Kidney (tissue), 14 donors: ENCODE data around the gene GALNT18. TPM values are rescaled to one million over a fixed set of nuclear protein-coding genes. Genes with fewer than 3 reads are reported as not detected.

Source experiments
- DNase-seq, 5 donors: peaks; one replicate each; pipeline ENCODE4 v3.0.0-alpha.2; 2013 to 2020
- FAIRE-seq: peaks from 2 replicates; lab custom pipeline; 2012; peaks lifted over from hg19 to GRCh38; lab: Jason Lieb, UNC
- H3K27ac ChIP-seq, 2 donors: one replicate each; pipeline ENCODE4 v1.7.0; 2013; ENCODE audit warnings: low read depth in 2 of 2, low read length in 2 of 2, inconsistent platforms in 1 of 2
- H3K27me3 ChIP-seq: one replicate; pipeline ENCODE4 v1.7.1; 2013; ENCODE audit warnings: low read length, inconsistent platforms; ENCODE audit not compliant: control insufficient read depth, insufficient read depth
- H3K36me3 ChIP-seq, 3 donors: one replicate each; pipeline versions ENCODE4 v1.7.0 to v1.7.1; 2013; ENCODE audit warnings: low read length in 3 of 3, control low read depth in 1 of 3, inconsistent platforms in 1 of 3; ENCODE audit not compliant: insufficient read depth in 3 of 3, control insufficient read depth in 2 of 3
- H3K4me1 ChIP-seq, 3 donors: one replicate each; pipeline versions ENCODE4 v1.7.0 to v1.7.1; 2013; ENCODE audit warnings: low read length in 3 of 3, inconsistent platforms in 1 of 3, low read depth in 1 of 3; ENCODE audit not compliant: control insufficient read depth in 2 of 3, insufficient read depth in 2 of 3
- H3K4me3 ChIP-seq, 3 donors: one replicate each; pipeline versions ENCODE4 v1.7.0 to v1.8.1; 2013; ENCODE audit warnings: low read length in 3 of 3, control low read depth in 1 of 3, inconsistent platforms in 1 of 3
- H3K9ac ChIP-seq, 3 donors: one replicate each; pipeline versions ENCODE4 v1.7.0 to v1.7.1; 2013; ENCODE audit warnings: low read length in 3 of 3, control low read depth in 1 of 3, inconsistent platforms in 1 of 3
- H3K9me3 ChIP-seq, 3 donors: one replicate each; pipeline versions ENCODE4 v1.7.0 to v1.7.1; 2013; ENCODE audit warnings: low read length in 3 of 3, control low read depth in 1 of 3, inconsistent platforms in 1 of 3; ENCODE audit not compliant: control insufficient read depth in 2 of 3, insufficient read depth in 1 of 3
- CTCF ChIP-seq: IDR thresholded peaks from 3 replicates; pipeline ENCODE4 v1.5.1; 2012; ENCODE audit warnings: mild to moderate bottlenecking, moderate library complexity, borderline replicate concordance; ENCODE audit not compliant: insufficient read depth; ENCODE audit errors: extremely low read depth
- intact Hi-C: fragments of 100-400 bp; cut with DNase I; formaldehyde crosslinking; loops from one replicate; pipeline ENCODE4 v1.11.1; 2022
- polyA plus RNA-seq: library from polyadenylated mRNA; stranded (reverse); fragments of 350-450 nt; fragmentation: Illumina TruSeq; extraction: RNeasy Lipid Tissue Mini Kit (QIAGEN cat#74804); gene quantifications from one replicate; pipeline ENCODE4 v1.2.3, GENCODE V29; 2014; ENCODE audit warnings: low read depth, low replicate concordance; ENCODE audit not compliant: insufficient read depth
- total RNA-seq: library from RNA; stranded (reverse); fragmentation: NEBNext Ultra II Directional; extraction: Animal tissue kit (Norgen Biotek cat#: 25700); gene quantifications from one replicate; pipeline ENCODE4 v1.2.1, GENCODE V29; 2021
- donor health status: control.
- donor health status: control.
- donor health status: control.
- donor health status: control.
- donor health status: control.
- donor health status: DM: yes; HTN: yes; CAD: no.
- donor health status: Normal renal cell carcinoma (clear cell type).

GALNT18 gene
- total and polyA plus RNA-seq, 2 donors from 2014 or later, result 27.2 to 42.1 TPM

- Histone ChIP-seq H3K9ac (no peak overlapping the region), H3K9me3 (no peaks in the 10 kb centered on the region), H3K4me3 (no peak overlapping the region), H3K36me3 (peaks cover 0 to 3% (median 0%) of the 10 kb centered on the region in 3 donors), H3K4me1 (peaks cover 0 to 52% (median 23%) of the 10 kb centered on the region in 3 donors), H3K27me3 (no peaks in the 10 kb centered on the region), H3K27ac (no peak overlapping the region)
- TF ChIP-seq CTCF, result no peak
- no peak for FAIRE-seq
- intact Hi-C loops, result no loop called here
- DNase-seq, result no peak
Observed at GRCh38 chr11:11441516-11441915, 180.3 kb downstream of the GALNT18 start.

- no peak overlapping the region for H3K4me3 ChIP-seq
- TF ChIP-seq CTCF, result no peak
- H3K27ac ChIP-seq, result no peak overlapping the region
- no peaks in the 10 kb centered on the region for H3K27me3 ChIP-seq
- FAIRE-seq (no peak), DNase-seq (no peak)
- no peaks in the 10 kb centered on the region for H3K9me3 ChIP-seq
- peaks cover 0 to 52% (median 26%) of the 10 kb centered on the region in 3 donors for H3K4me1 ChIP-seq
- no peak overlapping the region for H3K9ac ChIP-seq
- intact Hi-C loops, result no loop called here
- H3K36me3 ChIP-seq, result peaks cover 0 to 3% (median 0%) of the 10 kb centered on the region in 3 donors
Observed at GRCh38 chr11:11441091-11441490, 180.7 kb downstream of the GALNT18 start.

GRCh38 chr11:11440144-11440543 lies 181.7 kb downstream of the GALNT18 start:
- Histone ChIP-seq H3K27ac (no peak overlapping the region), H3K4me1 (peaks cover 0 to 51% (median 26%) of the 10 kb centered on the region in 3 donors), H3K36me3 (peaks cover 0 to 3% (median 0%) of the 10 kb centered on the region in 3 donors), H3K27me3 (no peaks in the 10 kb centered on the region), H3K9ac (no peak overlapping the region), H3K9me3 (no peaks in the 10 kb centered on the region), H3K4me3 (no peak overlapping the region)
- DNase-seq (no peak), FAIRE-seq (no peak)
- TF ChIP-seq CTCF, result no peak
- intact Hi-C loops, result no loop called here

- no peak for TF ChIP-seq CTCF
- no peak overlapping the region for H3K9ac ChIP-seq
- no peaks in the 10 kb centered on the region for H3K9me3 ChIP-seq
- peaks cover 0 to 3% (median 0%) of the 10 kb centered on the region in 3 donors for H3K36me3 ChIP-seq
- no peaks in the 10 kb centered on the region for H3K27me3 ChIP-seq
- no peak for DNase-seq
- H3K4me1 ChIP-seq, result peaks cover 0 to 46% (median 22%) of the 10 kb centered on the region in 3 donors
- H3K27ac ChIP-seq, result no peak overlapping the region
- intact Hi-C loops, result no loop called here
- no peak overlapping the region for H3K4me3 ChIP-seq
- FAIRE-seq, result no peak
Observed at GRCh38 chr11:11439591-11439990, 182.2 kb downstream of the GALNT18 start.
